Measurements from ENCODE around the gene GFOD1. TPM values are rescaled to one million over a fixed set of nuclear protein-coding genes. Genes with fewer than 3 reads are reported as not detected.

GFOD1 gene
- total RNA-seq, 1 donor from 2014 or later, result 33.7 TPM

GRCh38 chr6:13377054-13377758 lies 110.2 kb downstream of the GFOD1 start:
- TF ChIP-seq CTCF (IDR thresholded peaks at IDR 0.05), result no peak
- no peak overlapping the region for H3K27ac ChIP-seq
- intact Hi-C loops (cut with DNase I), result no loop called here

GRCh38 chr6:13375360-13375878 lies 112.0 kb downstream of the GFOD1 start:
- intact Hi-C loops (cut with DNase I), result no loop called here
- Histone ChIP-seq H3K4me1 (peaks cover 21% of the 10 kb centered on the region), H3K36me3 (no peaks in the 10 kb centered on the region), H3K9me3 (no peaks in the 10 kb centered on the region), H3K27ac (no peak overlapping the region), H3K4me3 (no peak overlapping the region), H3K27me3 (no peaks in the 10 kb centered on the region)
- no peak for TF ChIP-seq CTCF (IDR thresholded peaks at IDR 0.05)
- no peak for ATAC-seq
- no peak for DNase-seq

More at GRCh38 chr6:13377054-13377758, 110.2 kb downstream of the GFOD1 start:
- ATAC-seq (no peak), DNase-seq (no peak)
- no peak overlapping the region for H3K4me3 ChIP-seq
- H3K27me3 ChIP-seq, result no peaks in the 10 kb centered on the region
- peaks cover 12% of the 10 kb centered on the region for H3K4me1 ChIP-seq
- H3K36me3 ChIP-seq, result no peaks in the 10 kb centered on the region
- no peaks in the 10 kb centered on the region for H3K9me3 ChIP-seq

GRCh38 chr6:13373919-13374318 lies 113.5 kb downstream of the GFOD1 start:
- peaks cover 22% of the 10 kb centered on the region for H3K4me1 ChIP-seq
- ATAC-seq (no peak), DNase-seq (no peak)
- TF ChIP-seq CTCF (IDR thresholded peaks at IDR 0.05), result no peak
- no peaks in the 10 kb centered on the region for H3K36me3 ChIP-seq
- H3K4me3 ChIP-seq, result no peak overlapping the region
- H3K9me3 ChIP-seq, result no peaks in the 10 kb centered on the region
- H3K27me3 ChIP-seq, result no peaks in the 10 kb centered on the region
- H3K27ac ChIP-seq, result no peak overlapping the region
- intact Hi-C loops (cut with DNase I), result no loop called here

GRCh38 chr6:13373488-13373886 lies 113.9 kb downstream of the GFOD1 start:
- Histone ChIP-seq H3K27ac (no peak overlapping the region), H3K36me3 (no peaks in the 10 kb centered on the region), H3K27me3 (no peaks in the 10 kb centered on the region), H3K9me3 (no peaks in the 10 kb centered on the region), H3K4me3 (no peak overlapping the region), H3K4me1 (peaks cover 27% of the 10 kb centered on the region)
- ATAC-seq (no peak), DNase-seq (no peak)
- intact Hi-C loops (cut with DNase I), result no loop called here
- no peak for TF ChIP-seq CTCF (IDR thresholded peaks at IDR 0.05)

- Histone ChIP-seq H3K4me3 (no peak overlapping the region), H3K27ac (no peak overlapping the region), H3K9me3 (no peaks in the 10 kb centered on the region), H3K27me3 (no peaks in the 10 kb centered on the region), H3K4me1 (peaks cover 31% of the 10 kb centered on the region), H3K36me3 (no peaks in the 10 kb centered on the region)
- no peak for ATAC-seq
- TF ChIP-seq CTCF (IDR thresholded peaks at IDR 0.05), result no peak
- no peak for DNase-seq
- intact Hi-C loops (cut with DNase I), result no loop called here
Measured at GRCh38 chr6:13372688-13373487, 114.5 kb downstream of the GFOD1 start.

Measured in upper lobe of right lung (tissue), 1 donor.